Measurements from ENCODE around the gene GRIFIN. TPM values are rescaled to one million over a fixed set of nuclear protein-coding genes. Genes with fewer than 3 reads are reported as not detected.
A peak's percentile ranks its signal among the peaks of the same experiment; 100 is the strongest.

Gene GRIFIN, protein sequence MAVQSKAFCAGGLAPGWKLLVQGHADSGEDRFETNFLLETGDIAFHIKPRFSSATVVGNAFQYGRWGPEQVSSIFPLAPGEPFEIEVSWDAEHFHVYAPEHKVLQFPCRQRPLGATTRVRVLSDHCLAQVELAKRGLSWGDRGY
- total RNA-seq: not detected
- polyA plus RNA-seq: not detected

DNA sequence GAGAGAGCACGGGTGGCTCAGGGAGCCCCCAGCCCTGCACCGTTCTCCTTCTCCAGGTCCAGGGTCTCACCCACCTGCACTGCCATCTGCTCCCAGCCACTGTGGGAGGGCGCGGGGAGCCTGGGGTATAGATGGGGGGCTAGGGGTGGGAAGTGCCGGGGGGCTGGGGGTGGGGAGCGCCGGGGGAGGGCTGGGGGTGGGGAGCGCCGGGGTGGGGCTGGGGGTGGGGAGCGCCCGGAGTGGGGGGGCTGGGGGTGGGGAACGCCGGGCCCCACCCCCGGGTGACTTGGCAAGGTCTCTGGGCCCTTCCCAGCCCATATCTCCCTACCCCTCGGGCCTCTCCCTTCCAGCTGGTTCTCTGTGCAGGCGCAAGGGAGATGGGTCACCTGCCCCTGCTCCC is at the start of gene GRIFIN:
TSS of gene GRIFIN (minus strand) at position 101 of the 400 bp plus-strand sequence. CDS start at position 86, 15 bp downstream.
- 77% methylated on average over 16 of the region's 16 CpGs for WGBS
- Histone ChIP-seq H3K4me3 (ENCODE audit: low read depth, low read length) (no peak within 1 kb of the TSS), H3K27ac (ENCODE audit: low read depth) (no peak within 1 kb of the TSS), H3K36me3 (ENCODE audit: insufficient read depth) (no peaks in the 10 kb centered on the region), H3K4me1 (ENCODE audit: insufficient read depth) (no peaks in the 10 kb centered on the region)
- no peak for DNase-seq (ENCODE audit: extremely low spot score)

DNA sequence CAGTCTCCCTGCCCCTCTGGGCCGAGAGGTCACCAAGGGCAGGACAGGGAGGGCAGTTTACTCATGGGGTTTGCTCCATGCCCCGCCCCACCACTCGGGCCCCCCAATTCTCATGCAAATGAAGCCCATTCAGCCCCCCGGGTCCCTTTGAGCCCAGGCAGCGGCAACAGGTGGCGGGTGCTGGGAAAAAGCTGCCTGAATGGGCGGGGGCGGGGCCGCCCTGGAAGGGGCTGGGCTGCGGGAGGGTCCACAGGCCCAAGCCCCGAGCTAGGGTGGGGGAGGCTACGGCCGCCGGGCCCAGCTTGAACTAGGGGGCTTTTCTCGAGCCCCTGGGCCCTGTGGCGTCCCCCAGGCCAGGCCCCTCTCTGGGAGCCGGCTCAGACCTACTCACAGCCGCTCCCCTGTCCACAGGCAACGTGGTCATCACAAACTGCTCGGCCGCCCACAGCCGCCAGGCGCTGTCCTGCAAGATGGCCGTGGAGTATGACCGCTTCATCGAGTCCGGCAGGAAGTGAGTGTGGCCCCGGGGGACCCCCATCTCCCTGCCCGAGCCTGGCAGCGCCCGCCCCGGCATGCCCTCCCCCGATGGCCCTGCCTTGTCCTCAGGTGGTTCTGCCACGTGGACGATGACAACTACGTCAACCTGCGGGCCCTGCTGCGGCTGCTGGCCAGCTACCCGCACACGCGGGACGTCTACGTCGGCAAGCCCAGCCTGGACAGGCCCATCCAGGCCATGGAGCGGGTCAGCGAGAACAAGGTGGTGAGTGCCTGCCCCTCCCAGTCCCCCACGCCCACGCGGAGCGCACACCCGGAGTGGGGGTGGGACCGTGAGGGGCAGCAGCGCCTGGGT is 48.8 kb upstream of the GRIFIN start:
- Histone ChIP-seq H3K4me3 (ENCODE audit: low read depth, low read length) (no peak overlapping the region), H3K27ac (ENCODE audit: low read depth) (no peak overlapping the region)

DNA sequence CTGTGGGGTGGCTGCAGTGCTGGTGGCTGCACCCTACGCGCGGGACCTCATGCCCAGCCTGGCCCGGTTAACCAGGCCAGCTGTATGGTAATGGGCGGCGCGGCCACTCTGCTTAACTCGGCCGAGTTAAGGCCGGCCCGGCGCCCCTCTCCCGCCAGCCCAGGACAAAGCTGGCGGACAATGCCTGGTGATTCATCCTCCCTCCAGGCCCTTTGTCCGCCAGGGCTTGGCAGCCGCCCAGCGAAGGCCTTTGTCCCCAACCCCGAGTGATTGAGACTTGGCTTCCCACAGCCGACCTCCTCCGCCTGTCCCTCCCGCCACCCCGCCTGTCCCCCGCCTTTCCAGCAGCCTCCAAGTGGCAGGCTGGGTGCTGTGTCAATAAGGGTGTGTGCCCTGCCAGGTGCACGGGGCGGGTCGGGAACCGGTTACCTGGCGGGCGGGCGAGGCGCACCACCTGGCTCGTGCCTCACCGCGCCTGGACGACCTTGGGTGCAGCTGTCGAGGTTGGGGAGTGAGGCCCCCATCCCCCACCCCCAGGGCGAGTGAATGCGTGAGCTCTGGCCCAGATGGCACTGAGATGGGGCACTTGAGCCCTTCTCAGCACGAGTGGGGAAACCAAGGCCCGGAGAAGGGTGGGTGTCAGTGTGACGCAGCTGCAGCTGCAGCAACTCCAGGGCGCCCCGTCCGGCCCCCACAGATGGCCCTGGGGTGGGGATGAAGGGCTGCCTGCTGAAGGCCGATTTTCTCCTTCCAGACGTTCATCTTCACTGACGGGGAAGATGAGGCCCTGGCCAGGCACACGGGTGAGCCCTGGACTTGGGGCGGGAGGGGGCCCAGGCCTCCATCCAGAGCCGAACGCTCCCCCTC is 48.0 kb upstream of the GRIFIN start:
- H3K4me3 ChIP-seq (ENCODE audit: low read depth, low read length): no peak overlapping the region
- 49% methylated on average over 51 of the region's 51 CpGs for WGBS
- no peaks in the 10 kb centered on the region for H3K4me1 ChIP-seq (ENCODE audit: insufficient read depth)
- H3K27ac ChIP-seq (ENCODE audit: low read depth): peak overlapping the region; percentile 72
- H3K36me3 ChIP-seq (ENCODE audit: insufficient read depth): no peaks in the 10 kb centered on the region
- no peak for DNase-seq (ENCODE audit: extremely low spot score)

More for the DNA sequence above, 48.8 kb upstream of the GRIFIN start:
- Histone ChIP-seq H3K4me1 (ENCODE audit: insufficient read depth) (no peaks in the 10 kb centered on the region), H3K36me3 (ENCODE audit: insufficient read depth) (no peaks in the 10 kb centered on the region)
- DNase-seq (ENCODE audit: extremely low spot score): no peak
- 75% methylated on average over 53 of the region's 53 CpGs for WGBS

DNA sequence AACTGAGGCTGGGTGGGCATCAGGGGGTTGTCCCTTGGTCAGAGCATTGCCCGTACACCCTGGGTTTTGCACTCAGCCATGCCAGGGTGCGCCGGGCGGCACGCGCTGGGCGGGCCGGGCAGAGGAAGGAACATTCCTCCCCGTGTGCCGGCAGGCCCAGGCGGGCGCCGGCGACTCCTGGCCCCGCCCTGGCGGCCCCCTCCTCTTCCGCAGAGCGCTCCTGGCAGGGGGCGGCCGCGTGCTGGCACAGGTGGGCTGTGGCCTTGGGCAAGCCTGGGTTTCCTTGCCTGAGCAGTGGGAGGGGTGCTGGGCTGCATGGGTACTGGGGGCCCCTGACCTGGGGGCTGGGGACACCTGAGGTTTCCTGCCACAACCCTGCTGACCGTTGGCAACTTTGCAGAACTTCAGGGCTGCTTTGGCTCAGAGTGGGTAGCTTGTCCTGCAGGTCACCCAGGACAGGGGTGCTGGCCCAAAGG is 47.3 kb upstream of the GRIFIN start:
- peak overlapping the region; percentile 13 for H3K4me3 ChIP-seq (ENCODE audit: low read depth, low read length)
- no peaks in the 10 kb centered on the region for H3K4me1 ChIP-seq (ENCODE audit: insufficient read depth)
- DNase-seq (ENCODE audit: extremely low spot score): no peak
- WGBS: 52% methylated on average over 22 of the region's 22 CpGs
- peak overlapping the region; percentile 72 for H3K27ac ChIP-seq (ENCODE audit: low read depth)
- no peaks in the 10 kb centered on the region for H3K36me3 ChIP-seq (ENCODE audit: insufficient read depth)

DNA sequence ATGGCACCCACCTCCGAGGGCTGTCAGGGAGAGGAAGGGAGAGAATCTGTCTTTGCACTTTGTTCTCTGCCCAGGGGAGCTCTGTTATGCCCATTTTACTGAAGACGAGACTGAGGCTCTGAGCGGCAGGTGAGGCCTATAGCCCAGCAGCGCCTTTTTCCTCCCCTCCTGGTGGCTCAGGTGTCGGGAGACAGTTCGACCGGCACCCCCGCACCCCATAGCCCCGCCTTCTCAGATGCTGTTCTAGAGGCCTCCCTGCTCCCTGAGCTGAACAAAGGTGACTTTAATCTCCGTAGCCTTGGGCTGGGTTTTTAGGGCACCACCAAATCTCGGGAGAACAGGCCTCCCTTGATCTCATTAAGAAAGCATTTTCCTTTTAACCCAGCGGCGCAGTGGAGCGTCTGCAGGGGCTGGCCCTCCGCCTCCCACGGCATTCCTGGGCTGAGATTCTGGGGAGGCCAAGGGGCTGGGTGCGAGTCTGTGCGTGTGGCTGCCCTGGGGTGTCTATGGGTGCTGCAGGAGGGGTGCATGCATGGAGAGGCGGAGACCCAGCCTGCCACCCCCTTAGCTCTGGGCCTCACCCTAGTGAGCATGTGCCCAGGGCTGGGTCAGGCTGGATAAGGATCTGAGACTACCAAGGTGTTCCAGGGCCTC is 46.7 kb upstream of the GRIFIN start:
- peak overlapping the region; percentile 57 for H3K27ac ChIP-seq (ENCODE audit: low read depth)
- 56% methylated on average over 19 of the region's 19 CpGs for WGBS
- no peaks in the 10 kb centered on the region for H3K36me3 ChIP-seq (ENCODE audit: insufficient read depth)
- no peaks in the 10 kb centered on the region for H3K4me1 ChIP-seq (ENCODE audit: insufficient read depth)
- H3K4me3 ChIP-seq (ENCODE audit: low read depth, low read length): peak overlapping the region; percentile 13
- no peak for DNase-seq (ENCODE audit: extremely low spot score)

DNA sequence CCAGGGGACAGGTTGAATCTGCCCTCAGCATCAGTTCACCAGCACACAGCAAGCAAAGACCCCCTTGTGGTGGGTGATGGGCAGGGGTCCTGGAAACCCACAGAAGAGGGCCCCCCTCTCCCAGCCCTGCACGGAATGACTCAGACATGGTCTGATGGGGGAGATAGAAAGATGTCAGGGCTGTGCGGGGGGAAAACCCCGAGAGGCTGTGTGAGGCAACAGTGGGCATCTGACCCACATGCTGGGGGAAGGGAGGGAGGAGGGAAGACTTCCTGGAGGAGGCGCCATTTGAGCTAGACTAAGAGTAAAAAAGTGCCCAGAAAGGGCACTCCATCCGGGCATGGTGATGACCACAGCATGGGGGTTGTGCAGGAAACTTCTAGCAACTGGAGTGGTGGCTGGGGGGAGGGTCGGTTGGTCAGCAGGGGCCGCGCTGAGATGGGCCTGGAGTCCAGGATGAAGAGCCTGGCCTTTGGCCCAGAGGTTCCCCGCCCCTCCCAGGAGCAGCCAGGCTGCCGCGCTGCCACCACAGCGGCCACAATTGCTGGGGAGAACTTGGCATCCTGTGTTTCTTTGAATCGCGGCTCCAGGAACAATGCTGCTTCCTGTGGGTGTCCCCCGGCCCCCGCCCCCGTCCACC is 45.9 kb upstream of the GRIFIN start:
- DNase-seq (ENCODE audit: extremely low spot score): no peak
- no peak overlapping the region for H3K27ac ChIP-seq (ENCODE audit: low read depth)
- peak overlapping the region; percentile 13 for H3K4me3 ChIP-seq (ENCODE audit: low read depth, low read length)
- no peaks in the 10 kb centered on the region for H3K4me1 ChIP-seq (ENCODE audit: insufficient read depth)
- no peaks in the 10 kb centered on the region for H3K36me3 ChIP-seq (ENCODE audit: insufficient read depth)
- 43% methylated on average over 17 of the region's 17 CpGs for WGBS

DNA sequence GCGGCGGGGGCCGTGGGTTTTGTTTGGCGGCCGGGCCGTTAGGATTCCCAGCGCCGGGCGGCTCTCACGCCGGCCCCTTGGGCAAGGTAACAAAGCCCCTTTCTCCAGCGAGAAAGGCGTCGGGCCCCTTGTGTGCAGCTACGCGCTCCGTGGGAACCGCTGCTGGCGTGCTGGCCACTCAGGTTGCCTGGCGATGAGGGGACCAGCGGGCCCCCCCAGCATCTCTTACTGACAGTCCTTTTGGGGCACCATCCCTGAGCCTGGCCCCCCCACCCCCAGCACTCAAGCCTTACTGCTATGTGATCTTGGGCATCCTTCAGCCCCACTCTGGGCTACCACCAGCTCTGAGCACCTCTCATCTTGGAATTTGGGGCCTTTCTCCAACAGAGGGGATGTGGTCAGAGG is 45.1 kb upstream of the GRIFIN start:
- Histone ChIP-seq H3K36me3 (ENCODE audit: insufficient read depth) (no peaks in the 10 kb centered on the region), H3K4me3 (ENCODE audit: low read depth, low read length) (peak overlapping the region; percentile 58), H3K4me1 (ENCODE audit: insufficient read depth) (no peaks in the 10 kb centered on the region), H3K27ac (ENCODE audit: low read depth) (no peak overlapping the region)
- no peak for DNase-seq (ENCODE audit: extremely low spot score)
- 38% methylated on average over 21 of the region's 21 CpGs for WGBS

DNA sequence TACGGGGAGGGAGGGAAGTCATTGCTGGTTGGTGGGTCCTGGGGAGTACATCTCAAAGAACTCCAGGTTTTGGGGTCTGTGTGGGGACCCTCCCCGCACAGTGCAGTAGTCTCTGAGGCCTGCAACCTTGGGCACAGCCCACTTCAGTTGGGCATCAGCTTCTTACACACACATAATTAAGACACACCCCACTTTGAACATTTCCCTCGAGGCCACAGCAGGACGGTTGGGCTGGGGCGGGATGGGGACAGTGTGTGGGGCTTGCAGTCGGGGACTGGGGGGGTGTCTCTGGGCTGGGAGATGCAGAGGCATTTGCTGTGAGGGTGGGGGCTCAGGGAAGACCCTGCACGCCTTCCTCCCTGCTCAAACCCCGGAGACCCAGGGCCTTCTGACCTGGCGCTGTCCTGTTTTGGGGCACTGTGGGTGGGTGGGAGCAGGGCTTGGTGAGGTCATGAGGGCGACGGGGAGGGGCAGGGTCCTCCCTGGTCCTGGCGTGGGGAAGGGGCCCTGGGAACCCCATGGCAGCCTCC is 44.6 kb upstream of the GRIFIN start:
- Histone ChIP-seq H3K27ac (ENCODE audit: low read depth) (no peak overlapping the region), H3K4me3 (ENCODE audit: low read depth, low read length) (peak overlapping the region; percentile 58), H3K4me1 (ENCODE audit: insufficient read depth) (no peaks in the 10 kb centered on the region), H3K36me3 (ENCODE audit: insufficient read depth) (no peaks in the 10 kb centered on the region)
- DNase-seq (ENCODE audit: extremely low spot score): no peak
- 37% methylated on average over 12 of the region's 12 CpGs for WGBS

DNA sequence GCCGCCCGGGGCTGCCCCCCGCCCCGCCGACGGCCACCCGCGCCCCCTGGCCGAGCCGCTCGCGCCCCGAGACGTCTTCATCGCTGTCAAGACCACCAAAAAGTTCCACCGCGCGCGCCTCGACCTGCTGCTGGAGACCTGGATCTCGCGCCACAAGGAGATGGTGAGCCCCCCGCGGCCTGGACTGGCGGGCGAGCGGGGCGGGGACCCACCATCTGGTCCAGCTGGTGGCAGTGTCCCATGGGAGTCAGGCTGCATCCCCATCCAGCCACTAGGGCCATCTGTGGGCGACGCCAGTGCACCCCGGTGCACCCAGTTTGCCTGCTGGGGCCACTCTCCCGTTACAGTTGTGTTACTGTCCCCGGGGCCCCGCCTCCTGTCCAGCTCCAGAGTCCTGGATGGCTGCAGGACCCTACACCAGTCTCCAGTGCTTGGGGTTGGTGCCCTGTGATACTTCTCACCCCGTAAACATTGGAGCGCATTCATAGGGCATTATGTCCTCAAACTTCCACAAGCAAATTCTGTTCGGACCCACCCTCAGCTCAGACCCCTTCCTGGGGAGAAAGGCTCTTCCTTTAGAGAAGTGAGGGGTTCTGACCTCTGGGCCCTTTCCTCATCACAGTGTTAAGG is 44.0 kb upstream of the GRIFIN start:
- peak overlapping the region; percentile 58 for H3K4me3 ChIP-seq (ENCODE audit: low read depth, low read length)
- no peak overlapping the region for H3K27ac ChIP-seq (ENCODE audit: low read depth)
- H3K4me1 ChIP-seq (ENCODE audit: insufficient read depth): no peaks in the 10 kb centered on the region
- DNase-seq (ENCODE audit: extremely low spot score): no peak
- 6% methylated on average over 37 of the region's 37 CpGs for whole genome bisulfite sequencing
- no peaks in the 10 kb centered on the region for H3K36me3 ChIP-seq (ENCODE audit: insufficient read depth)

DNA sequence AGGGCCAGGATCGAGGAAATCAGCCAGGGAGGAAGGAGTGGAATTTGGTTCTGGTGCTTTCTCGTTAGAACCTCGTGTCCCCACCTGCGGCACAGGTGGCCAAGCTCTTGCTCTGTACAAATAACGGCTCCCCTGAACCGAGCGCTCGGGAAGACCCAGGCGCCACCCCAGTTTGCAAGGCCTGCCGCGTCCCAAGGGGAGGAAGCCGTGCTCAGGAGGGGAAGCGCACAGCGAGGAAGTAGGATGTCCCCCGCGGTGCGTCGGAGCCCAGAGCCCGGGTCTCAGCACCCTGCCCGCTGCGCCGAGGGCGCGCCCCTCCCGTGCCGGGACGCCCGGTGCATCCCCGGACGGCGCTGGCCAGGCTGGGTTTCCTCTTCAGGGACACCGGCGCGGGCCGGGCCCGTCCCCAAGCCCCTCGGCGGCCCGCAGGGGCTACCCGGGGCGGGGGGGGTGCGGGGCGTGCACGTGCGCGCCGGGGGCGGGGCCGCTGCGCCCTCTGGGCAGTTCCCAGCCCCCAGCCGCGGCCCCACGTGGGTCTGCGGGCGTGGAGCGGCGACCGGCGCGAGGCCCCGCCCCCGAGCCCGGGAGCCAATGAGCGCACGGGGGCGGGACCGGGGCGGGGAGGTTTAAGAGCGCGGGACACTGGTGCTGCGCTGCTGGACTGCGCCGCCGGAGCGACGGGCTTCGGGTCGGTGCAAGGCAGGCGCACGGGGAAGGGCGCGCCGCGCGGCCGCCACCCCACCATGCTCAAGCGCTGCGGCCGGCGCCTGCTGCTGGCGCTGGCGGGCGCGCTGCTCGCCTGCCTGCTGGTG is 43.1 kb upstream of the GRIFIN start, which contains the start of gene LFNG:
TSS of gene LFNG (plus strand) at position 656 of the 812 bp plus-strand sequence. CDS start at position 744, 88 bp downstream.
- Histone ChIP-seq H3K4me1 (ENCODE audit: insufficient read depth) (no peaks in the 10 kb centered on the region), H3K4me3 (ENCODE audit: low read depth, low read length) (peak within 1 kb of the TSS; percentile 58), H3K36me3 (ENCODE audit: insufficient read depth) (no peaks in the 10 kb centered on the region), H3K27ac (ENCODE audit: low read depth) (no peak within 1 kb of the TSS)
- no peak for DNase-seq (ENCODE audit: extremely low spot score)
- under 1% methylated on average over 95 of the region's 95 CpGs for WGBS

DNA sequence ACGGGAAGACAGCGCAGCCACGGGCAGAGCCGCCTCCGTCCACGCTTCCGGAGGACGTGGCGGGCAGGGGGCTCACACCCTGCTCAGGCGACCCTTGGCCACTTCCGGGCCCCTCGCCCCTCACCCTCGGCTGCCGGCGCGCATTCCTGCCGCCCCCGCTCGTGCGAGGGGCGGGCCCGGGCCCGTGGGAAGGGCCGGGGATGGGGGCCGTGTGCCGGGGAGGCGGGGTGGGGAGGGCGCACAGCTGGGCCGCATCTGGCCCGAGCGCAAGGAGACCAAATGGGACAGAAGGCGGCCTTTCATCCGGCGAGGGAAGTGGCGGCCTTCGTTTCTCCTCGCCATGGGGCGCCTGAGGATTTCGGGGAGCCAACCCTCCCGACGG is 42.5 kb upstream of the GRIFIN start:
- DNase-seq (ENCODE audit: extremely low spot score): no peak
- H3K36me3 ChIP-seq (ENCODE audit: insufficient read depth): no peaks in the 10 kb centered on the region
- no peak overlapping the region for H3K27ac ChIP-seq (ENCODE audit: low read depth)
- H3K4me3 ChIP-seq (ENCODE audit: low read depth, low read length): peak overlapping the region; percentile 58
- H3K4me1 ChIP-seq (ENCODE audit: insufficient read depth): no peaks in the 10 kb centered on the region
- 8% methylated on average over 41 of the region's 41 CpGs for WGBS
